K562 (cell line): ENCODE results near the gene VSIG2. TPM values are rescaled to one million over a fixed set of nuclear protein-coding genes. Genes with fewer than 3 reads are reported as not detected.

Experiments used
- ATAC-seq: fragments of 200-7000 bp; cut with Tn5 transposase; 3 replicates; pipeline ENCODE4 v1.9.1; 2020; ENCODE audit warnings: moderate library complexity
- BruUV-seq: library from RNA; stranded (reverse); fragments of 400-500 nt; replicated peaks from 2 replicates; lab custom pipeline; 2021; lab: Mats Ljungman, UMichigan
- CTCF ChIA-PET: fragments of 300-600 bp; formaldehyde crosslinking; extraction: SDS; loops from one replicate; lab custom pipeline; 2021; ENCODE audit warnings: low intra/inter-chr PET ratio; lab: Yijun Ruan, JAX
- POLR2A ChIA-PET: fragments of 300-600, 350-650 bp; sonication (Branson Sonifier 250); formaldehyde crosslinking; extraction: SDS; loops from one replicate; lab custom pipeline; 2021; ENCODE audit warnings: antibody characterized with exemption, inconsistent platforms; lab: Yijun Ruan, JAX
- DNase-seq, 4 experiments: peaks; one replicate each; pipeline versions ENCODE4 v3.0.0 to v3.0.0-alpha.2; 2011 to 2018; ENCODE audit warnings: low spot score in 3 of 4, mixed read lengths in 3 of 4; ENCODE audit errors: extremely low read depth in 1 of 4
- FAIRE-seq: peaks from 2 replicates; lab custom pipeline; 2011; peaks lifted over from hg19 to GRCh38; lab: Jason Lieb, UNC
- H2AFZ ChIP-seq: 2 replicates; pipeline ENCODE4 v1.6.0; 2011; ENCODE audit warnings: low read depth, low read length, control low read depth, inconsistent platforms
- H3K27ac ChIP-seq: fragments of 200-600 bp; 3 replicates; pipeline ENCODE4 v1.8.0; 2011; ENCODE audit warnings: low read depth, mild to moderate bottlenecking, control low read depth, inconsistent platforms, low read length, moderate library complexity, mixed read lengths; ENCODE audit errors: extremely low read depth
- H3K27me3 ChIP-seq, 2 experiments: fragments of 300-600 bp in 1 of 2; 2 replicates in 1 of 2; 3 replicates in 1 of 2; pipeline versions ENCODE4 v1.6.0 to v1.8.0; 2011; ENCODE audit warnings: inconsistent platforms in 2 of 2, low read length in 2 of 2, mild to moderate bottlenecking in 1 of 2, mixed read lengths in 1 of 2, moderate library complexity in 1 of 2; ENCODE audit not compliant: control insufficient read depth in 2 of 2, insufficient read depth in 2 of 2
- H3K36me3 ChIP-seq: fragments of 300-600 bp; 3 replicates; pipeline ENCODE4 v1.8.0; 2011; ENCODE audit warnings: mild to moderate bottlenecking, low read length, inconsistent platforms; ENCODE audit not compliant: control insufficient read depth, insufficient read depth
- H3K4me1 ChIP-seq, 2 experiments: fragments of 200-600 bp in 1 of 2; replicated peaks in 1 of 2; 2 replicates in 1 of 2; 3 replicates in 1 of 2; pipeline versions ENCODE4 v1.5.1 to v1.8.0; 2011; ENCODE audit warnings: inconsistent platforms in 2 of 2, low read length in 2 of 2, mild to moderate bottlenecking in 1 of 2, mixed read lengths in 1 of 2, moderate library complexity in 1 of 2; ENCODE audit not compliant: control insufficient read depth in 2 of 2, insufficient read depth in 2 of 2
- H3K4me2 ChIP-seq: 2 replicates; pipeline ENCODE4 v1.6.1; 2011; ENCODE audit warnings: low read length, control low read depth, inconsistent platforms, mixed read lengths; ENCODE audit not compliant: insufficient read depth
- H3K4me3 ChIP-seq: fragments of 200-600 bp; sonication (generic), shearing (Covaris generic); 2 replicates; pipeline ENCODE4 v1.5.1; 2016; ENCODE audit warnings: control low read depth, inconsistent platforms
- H3K79me2 ChIP-seq: fragments of 200-600 bp; 3 replicates; pipeline ENCODE4 v1.8.0; 2011; ENCODE audit warnings: low read length, inconsistent platforms; ENCODE audit not compliant: control insufficient read depth, insufficient read depth
- H3K9ac ChIP-seq, 2 experiments: 2 replicates each; pipeline versions ENCODE4 v1.6.0 to v1.6.1; 2011; ENCODE audit warnings: low read depth in 2 of 2, low read length in 2 of 2, control low read depth in 1 of 2, inconsistent platforms in 1 of 2, mild to moderate bottlenecking in 1 of 2, mixed read lengths in 1 of 2; ENCODE audit not compliant: insufficient read depth in 1 of 2
- H3K9me1 ChIP-seq: one replicate; pipeline ENCODE4 v1.6.0; 2011; ENCODE audit warnings: inconsistent platforms, mild to moderate bottlenecking, low read length, moderate library complexity; ENCODE audit not compliant: control insufficient read depth, insufficient read depth
- H3K9me3 ChIP-seq: replicated peaks from 2 replicates; pipeline ENCODE4 v1.5.1; 2011; ENCODE audit warnings: low read depth, low read length, inconsistent platforms; ENCODE audit not compliant: control insufficient read depth, insufficient read depth
- H4K20me1 ChIP-seq: replicated peaks from 2 replicates; pipeline ENCODE4 v1.6.1; 2011; ENCODE audit warnings: low read length, inconsistent platforms, mixed read lengths; ENCODE audit not compliant: control insufficient read depth, insufficient read depth
- CBFB ChIP-seq: sonication (generic); formaldehyde crosslinking; IDR thresholded peaks from 2 replicates; pipeline ENCODE4 v1.4.0; 2020; ENCODE audit warnings: mild to moderate bottlenecking, missing genetic modification reagents
- CBX3 ChIP-seq, 2 experiments: IDR thresholded peaks; 1 replicate in 1 of 2; 2 replicates in 1 of 2; pipeline ENCODE4 v1.6.1; 2012; ENCODE audit warnings: inconsistent platforms in 2 of 2, low read length in 2 of 2, borderline replicate concordance in 1 of 2, control low read depth in 1 of 2
- CC2D1A ChIP-seq: fragments of 450-650 bp; IDR thresholded peaks from 2 replicates; pipeline ENCODE4 v1.6.1; 2017; ENCODE audit warnings: mild to moderate bottlenecking
- PTRF ChIP-seq: fragments of 450-650 bp; IDR thresholded peaks from 2 replicates; pipeline ENCODE4 v1.6.1; 2016; ENCODE audit warnings: mild to moderate bottlenecking, missing genetic modification characterization, missing compliant biosample characterization
- ZNF668 ChIP-seq: fragments of 250-450 bp; sonication (Bioruptor Pico); IDR thresholded peaks from 2 replicates; pipeline ENCODE4 v1.8.0; 2022; ENCODE audit warnings: mild to moderate bottlenecking, inconsistent platforms
- WGBS: fragments of 100-300 bp; shearing (Covaris generic); methylation state at CpG from one replicate; pipeline ENCODE4 v1.1.6; 2016; ENCODE audit warnings: low coverage, mixed read lengths; ENCODE audit not compliant: insufficient coverage; ENCODE audit errors: missing lambda C conversion rate; 5-methylcytosine and 5-hydroxymethylcytosine counted together
- in situ Hi-C: fragments of 300-500 bp; cut with MboI; formaldehyde crosslinking; loops from 4 replicates; pipeline ENCODE4 v1.15.0; 2018; ENCODE audit warnings: inconsistent platforms, mixed read lengths
- intact Hi-C: fragments of 100-400 bp; cut with micrococcal nuclease; formaldehyde crosslinking; loops from 2 replicates; pipeline ENCODE4 v1.14.2; 2022
- polyA plus RNA-seq, 8 experiments: library from polyadenylated mRNA; depleted of rRNA in 4 of 8; stranded (reverse) in 5 of 8; unstranded in 3 of 8; fragments of >200 nt; fragmentation: Nextera tagmentation in 2 of 8; fragmentation: Illumina TruSeq in 1 of 8; extraction: Ambion mirVana in 2 of 8; extraction: Trizol in 1 of 8; gene quantifications; 2 replicates each; pipeline versions ENCODE4 v1.2.1 to v1.2.3, GENCODE V29; 2011 to 2014; ENCODE audit warnings: inconsistent platforms in 1 of 8, missing spikeins in 1 of 8
- total RNA-seq, 7 experiments: library from RNA; depleted of rRNA in 6 of 7; stranded (reverse); fragments of >200 nt in 6 of 7; fragmentation: Illumina TruSeq in 2 of 7; extraction: Trizol in 2 of 7; gene quantifications; 2 replicates each; pipeline versions ENCODE4 v1.2.1 to v1.2.3, GENCODE V29; 2011 to 2021; ENCODE audit warnings: low replicate concordance in 1 of 7
- TF ChIP-seq, protein P1 (sequence below): fragments of 250-450 bp; sonication (Bioruptor Pico); IDR thresholded peaks from 2 replicates; pipeline ENCODE4 v1.8.0; 2022; ENCODE audit warnings: inconsistent platforms
- TF ChIP-seq, protein P2 (sequence below): fragments of 200-800 bp; sonication (Bioruptor generic); IDR thresholded peaks from 2 replicates; pipeline ENCODE4 v1.6.1; 2016; ENCODE audit warnings: missing genetic modification characterization, missing compliant biosample characterization
- TF ChIP-seq, protein P3 (sequence below), 3 experiments: IDR thresholded peaks in 2 of 3; conservative IDR thresholded peaks in 1 of 3; 2 replicates each; pipeline ENCODE4 v1.5.1; 2011 to 2012; ENCODE audit warnings: low read length in 3 of 3, mild to moderate bottlenecking in 3 of 3, control low read depth in 2 of 3, improper control_type of control experiment in 1 of 3, inconsistent platforms in 1 of 3, low read depth in 1 of 3, mixed read lengths in 1 of 3, moderate library complexity in 1 of 3; ENCODE audit not compliant: insufficient read depth in 2 of 3

VSIG2 gene
- total and polyA plus RNA-seq, 9 of the 15 experiments (the other 6 are each of a cell fraction or from before 2014, with no cell fraction given), result not detected

DNA sequence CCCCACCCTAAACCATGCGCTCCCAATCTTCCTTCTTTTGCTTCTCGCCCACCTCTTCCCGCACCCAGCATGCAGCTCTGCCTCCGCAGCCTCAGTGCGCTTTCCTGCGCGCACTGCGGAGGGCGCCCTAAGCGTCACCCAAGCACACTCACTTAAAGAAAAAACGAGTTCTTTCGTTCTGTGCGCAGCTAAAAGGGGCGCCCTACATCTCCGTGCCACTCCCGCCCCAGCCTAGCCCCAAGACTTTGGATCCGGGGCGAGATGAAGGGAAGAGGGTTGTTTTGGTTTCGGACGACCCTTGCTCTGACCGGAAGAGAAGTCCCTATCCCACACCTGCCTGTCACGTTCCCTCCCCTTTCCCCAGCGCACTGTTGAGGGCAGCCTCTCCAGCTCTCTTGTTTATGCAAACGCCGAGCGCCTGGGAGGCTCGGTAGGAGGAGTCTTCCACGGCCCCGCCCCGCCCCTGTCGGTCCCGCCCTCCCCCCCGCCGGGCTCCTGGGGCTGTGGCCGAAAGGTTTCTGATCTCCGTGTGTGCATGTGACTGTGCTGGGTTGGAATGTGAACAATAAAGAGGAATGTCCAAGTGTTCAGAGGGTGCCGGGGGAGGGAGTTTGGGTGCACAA lies 5.3 kb downstream of the VSIG2 start (continued):
- TF ChIP-seq, protein P1, sequence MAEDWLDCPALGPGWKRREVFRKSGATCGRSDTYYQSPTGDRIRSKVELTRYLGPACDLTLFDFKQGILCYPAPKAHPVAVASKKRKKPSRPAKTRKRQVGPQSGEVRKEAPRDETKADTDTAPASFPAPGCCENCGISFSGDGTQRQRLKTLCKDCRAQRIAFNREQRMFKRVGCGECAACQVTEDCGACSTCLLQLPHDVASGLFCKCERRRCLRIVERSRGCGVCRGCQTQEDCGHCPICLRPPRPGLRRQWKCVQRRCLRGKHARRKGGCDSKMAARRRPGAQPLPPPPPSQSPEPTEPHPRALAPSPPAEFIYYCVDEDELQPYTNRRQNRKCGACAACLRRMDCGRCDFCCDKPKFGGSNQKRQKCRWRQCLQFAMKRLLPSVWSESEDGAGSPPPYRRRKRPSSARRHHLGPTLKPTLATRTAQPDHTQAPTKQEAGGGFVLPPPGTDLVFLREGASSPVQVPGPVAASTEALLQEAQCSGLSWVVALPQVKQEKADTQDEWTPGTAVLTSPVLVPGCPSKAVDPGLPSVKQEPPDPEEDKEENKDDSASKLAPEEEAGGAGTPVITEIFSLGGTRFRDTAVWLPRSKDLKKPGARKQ, result peak; percentile 94
- TF ChIP-seq CBFB (CRISPR knock-in tag) (0 out of 2 replicates have a peak, but pooled peaks have one; percentile 26), CBX3 (IDR thresholded peaks at IDR 0.05; ENCODE audit: borderline replicate concordance in 1 of 2, low read length in 2 of 2) (peak in 1 of 2 experiments; percentile 32; a peak in 1 of 3 replicates)

DNA sequence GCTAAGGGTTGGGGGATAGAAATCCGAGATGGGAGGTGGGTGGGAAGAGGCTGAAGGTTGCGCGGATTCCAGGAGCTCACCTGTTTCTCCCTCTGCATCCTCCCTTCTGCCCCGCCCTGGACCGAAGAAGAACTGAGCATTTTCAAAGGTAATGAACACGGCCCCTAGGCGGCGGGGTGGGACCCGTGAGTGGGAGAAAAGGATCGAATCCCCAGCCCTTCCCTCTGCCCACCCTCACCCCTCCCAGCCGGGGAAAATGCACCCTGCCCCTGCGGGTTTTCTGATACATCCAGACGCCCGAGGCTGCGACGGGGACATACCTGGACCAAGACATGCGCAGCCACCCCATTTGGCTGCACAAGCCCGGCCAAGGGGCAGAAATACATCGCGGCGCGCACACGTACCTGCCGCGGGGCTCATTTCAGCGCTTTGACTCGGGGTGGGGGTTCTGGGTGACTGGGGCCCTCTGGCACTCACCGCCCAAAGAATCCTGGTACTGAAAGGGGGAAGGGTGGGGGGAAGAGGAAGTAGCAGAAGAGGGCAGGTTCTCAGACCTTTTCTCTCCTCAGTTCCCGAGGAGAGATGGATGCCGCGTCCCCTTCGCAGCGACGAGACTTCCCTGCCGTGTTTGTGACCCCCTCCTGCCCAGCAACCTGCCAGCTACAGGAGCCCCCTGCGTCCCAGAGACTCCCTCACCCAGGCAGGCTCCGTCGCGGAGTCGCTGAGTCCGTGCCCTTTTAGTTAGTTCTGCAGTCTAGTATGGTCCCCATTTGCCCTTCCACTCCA lies 6.0 kb downstream of the VSIG2 start:
- Histone ChIP-seq H3K27ac (no peak overlapping the region), H4K20me1 (0 out of 2 replicates have a peak, but pooled peaks cover 9% of the 10 kb centered on the region), H3K4me3 (no peak overlapping the region), H3K9ac (no peak overlapping the region), H3K9me3 (no peaks in the 10 kb centered on the region), H3K27me3 (peaks cover 15 to 43% of the 10 kb centered on the region in 2 experiments; a peak in 4 of 5 replicates), H3K4me1 (peaks cover 10 to 14% of the 10 kb centered on the region in 2 experiments; a peak in 4 of 5 replicates), H2AFZ (no peak overlapping the region), H3K4me2 (no peak overlapping the region; the same call in 1 of the 2 replicates), H3K9me1 (no peaks in the 10 kb centered on the region), H3K36me3 (no peaks in the 10 kb centered on the region), H3K79me2 (no peaks in the 10 kb centered on the region)
- ATAC-seq, result no peak
- DNase-seq, result peak in 1 of 4 experiments; percentile 32
- no TSS peak for BruUV-seq
- POLR2A ChIA-PET, result interaction anchor here (0.6 to 1.0 kb wide), 2 partner anchors 11 to 53 kb away, joined by 3 read pairs; no protein-coding TSS in a partner anchor
- CTCF ChIA-PET, result no interaction called here
- intact Hi-C loops, result no loop called here
- no peak for TF ChIP-seq PTRF
- TF ChIP-seq, protein P2, sequence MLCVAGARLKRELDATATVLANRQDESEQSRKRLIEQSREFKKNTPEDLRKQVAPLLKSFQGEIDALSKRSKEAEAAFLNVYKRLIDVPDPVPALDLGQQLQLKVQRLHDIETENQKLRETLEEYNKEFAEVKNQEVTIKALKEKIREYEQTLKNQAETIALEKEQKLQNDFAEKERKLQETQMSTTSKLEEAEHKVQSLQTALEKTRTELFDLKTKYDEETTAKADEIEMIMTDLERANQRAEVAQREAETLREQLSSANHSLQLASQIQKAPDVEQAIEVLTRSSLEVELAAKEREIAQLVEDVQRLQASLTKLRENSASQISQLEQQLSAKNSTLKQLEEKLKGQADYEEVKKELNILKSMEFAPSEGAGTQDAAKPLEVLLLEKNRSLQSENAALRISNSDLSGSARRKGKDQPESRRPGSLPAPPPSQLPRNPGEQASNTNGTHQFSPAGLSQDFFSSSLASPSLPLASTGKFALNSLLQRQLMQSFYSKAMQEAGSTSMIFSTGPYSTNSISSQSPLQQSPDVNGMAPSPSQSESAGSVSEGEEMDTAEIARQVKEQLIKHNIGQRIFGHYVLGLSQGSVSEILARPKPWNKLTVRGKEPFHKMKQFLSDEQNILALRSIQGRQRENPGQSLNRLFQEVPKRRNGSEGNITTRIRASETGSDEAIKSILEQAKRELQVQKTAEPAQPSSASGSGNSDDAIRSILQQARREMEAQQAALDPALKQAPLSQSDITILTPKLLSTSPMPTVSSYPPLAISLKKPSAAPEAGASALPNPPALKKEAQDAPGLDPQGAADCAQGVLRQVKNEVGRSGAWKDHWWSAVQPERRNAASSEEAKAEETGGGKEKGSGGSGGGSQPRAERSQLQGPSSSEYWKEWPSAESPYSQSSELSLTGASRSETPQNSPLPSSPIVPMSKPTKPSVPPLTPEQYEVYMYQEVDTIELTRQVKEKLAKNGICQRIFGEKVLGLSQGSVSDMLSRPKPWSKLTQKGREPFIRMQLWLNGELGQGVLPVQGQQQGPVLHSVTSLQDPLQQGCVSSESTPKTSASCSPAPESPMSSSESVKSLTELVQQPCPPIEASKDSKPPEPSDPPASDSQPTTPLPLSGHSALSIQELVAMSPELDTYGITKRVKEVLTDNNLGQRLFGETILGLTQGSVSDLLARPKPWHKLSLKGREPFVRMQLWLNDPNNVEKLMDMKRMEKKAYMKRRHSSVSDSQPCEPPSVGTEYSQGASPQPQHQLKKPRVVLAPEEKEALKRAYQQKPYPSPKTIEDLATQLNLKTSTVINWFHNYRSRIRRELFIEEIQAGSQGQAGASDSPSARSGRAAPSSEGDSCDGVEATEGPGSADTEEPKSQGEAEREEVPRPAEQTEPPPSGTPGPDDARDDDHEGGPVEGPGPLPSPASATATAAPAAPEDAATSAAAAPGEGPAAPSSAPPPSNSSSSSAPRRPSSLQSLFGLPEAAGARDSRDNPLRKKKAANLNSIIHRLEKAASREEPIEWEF, result no peak
- TF ChIP-seq CC2D1A, result no peak
- TF ChIP-seq, protein P3, sequence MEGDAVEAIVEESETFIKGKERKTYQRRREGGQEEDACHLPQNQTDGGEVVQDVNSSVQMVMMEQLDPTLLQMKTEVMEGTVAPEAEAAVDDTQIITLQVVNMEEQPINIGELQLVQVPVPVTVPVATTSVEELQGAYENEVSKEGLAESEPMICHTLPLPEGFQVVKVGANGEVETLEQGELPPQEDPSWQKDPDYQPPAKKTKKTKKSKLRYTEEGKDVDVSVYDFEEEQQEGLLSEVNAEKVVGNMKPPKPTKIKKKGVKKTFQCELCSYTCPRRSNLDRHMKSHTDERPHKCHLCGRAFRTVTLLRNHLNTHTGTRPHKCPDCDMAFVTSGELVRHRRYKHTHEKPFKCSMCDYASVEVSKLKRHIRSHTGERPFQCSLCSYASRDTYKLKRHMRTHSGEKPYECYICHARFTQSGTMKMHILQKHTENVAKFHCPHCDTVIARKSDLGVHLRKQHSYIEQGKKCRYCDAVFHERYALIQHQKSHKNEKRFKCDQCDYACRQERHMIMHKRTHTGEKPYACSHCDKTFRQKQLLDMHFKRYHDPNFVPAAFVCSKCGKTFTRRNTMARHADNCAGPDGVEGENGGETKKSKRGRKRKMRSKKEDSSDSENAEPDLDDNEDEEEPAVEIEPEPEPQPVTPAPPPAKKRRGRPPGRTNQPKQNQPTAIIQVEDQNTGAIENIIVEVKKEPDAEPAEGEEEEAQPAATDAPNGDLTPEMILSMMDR (IDR thresholded peaks at IDR 0.05 in 2 of 3, conservative IDR thresholded peaks at IDR 0.05 in 1 of 3; ENCODE audit: insufficient read depth in 2 of 3, low read depth in 1 of 3, low read length in 3 of 3), result peak in 1 of 3 experiments; percentile 8; a peak in 1 of 6 replicates
- TF ChIP-seq ZNF668 (CRISPR knock-in tag), result no peak
- in situ Hi-C loops, result no loop called here
- 68% methylated on average over 20 of the region's 41 CpGs for WGBS
- no peak for FAIRE-seq
